Measurements from ENCODE around the gene HOXA2.

The HOXA2 gene

GRCh38 chr7:27111751-27112277, 9.3 kb upstream of the HOXA2 start:
- no peak for DNase-seq

- DNase-seq: no peak
Measured at GRCh38 chr7:27111042-27111750, 8.7 kb upstream of the HOXA2 start.

- no peak for DNase-seq
Measured at GRCh38 chr7:27110186-27111031, 7.9 kb upstream of the HOXA2 start.

GRCh38 chr7:27109466-27110185, 7.1 kb upstream of the HOXA2 start:
- no peak for DNase-seq

GRCh38 chr7:27108390-27109127, 6.1 kb upstream of the HOXA2 start:
- DNase-seq: no peak

GRCh38 chr7:27107391-27108381, 5.2 kb upstream of the HOXA2 start:
- no peak for DNase-seq

GRCh38 chr7:27106901-27107240, 4.4 kb upstream of the HOXA2 start:
- DNase-seq: no peak

GRCh38 chr7:27106181-27106900, 3.9 kb upstream of the HOXA2 start:
- no peak for DNase-seq

- no peak for DNase-seq
Measured at GRCh38 chr7:27105301-27106031, 3.0 kb upstream of the HOXA2 start.

- DNase-seq: no peak
Measured at GRCh38 chr7:27104341-27105058, 2.0 kb upstream of the HOXA2 start.

GRCh38 chr7:27103489-27104226, 1.2 kb upstream of the HOXA2 start:
- no peak for DNase-seq

GRCh38 chr7:27101957-27102580, 414 bp downstream of the HOXA2 start:
- DNase-seq: no peak

GRCh38 chr7:27101171-27101956, 1.1 kb downstream of the HOXA2 start:
- DNase-seq: no peak

- no peak for DNase-seq
Measured at GRCh38 chr7:27100694-27101170, 1.8 kb downstream of the HOXA2 start.

GRCh38 chr7:27099453-27100370, 2.8 kb downstream of the HOXA2 start:
- DNase-seq: no peak

Measured in T-helper 2 cell (primary cell).